Ascending aorta (tissue), 2 donors: ENCODE measurements around the gene DENND5A. TPM values are rescaled to one million over a fixed set of nuclear protein-coding genes. Genes with fewer than 3 reads are reported as not detected.
A peak's percentile ranks its signal among the peaks of the same experiment; 100 is the strongest.
"Not testable (repeated sequence)": the region's sequence is repeated elsewhere in the genome, so short reads cannot be mapped to it uniquely, and the experiment has no call there.

Source experiments
- DNase-seq, 2 donors: peaks; one replicate each; pipeline ENCODE4 v3.0.0-alpha.2; 2019; ENCODE audit warnings: low spot score in 2 of 2
- H3K27ac ChIP-seq, 2 donors: fragments of 200-600 bp; sonication (generic); one replicate each; pipeline ENCODE4 v1.5.1; 2016 to 2017; ENCODE audit warnings: mild to moderate bottlenecking in 1 of 2
- H3K27me3 ChIP-seq: fragments of 200-600 bp; sonication (generic); one replicate; pipeline ENCODE4 v1.5.1; 2017
- H3K36me3 ChIP-seq, 2 donors: fragments of 200-600 bp; sonication (generic); one replicate each; pipeline ENCODE4 v1.5.1; 2016
- H3K4me1 ChIP-seq, 2 donors: fragments of 200-600 bp; sonication (generic); one replicate each; pipeline ENCODE4 v1.5.1; 2016 to 2017; ENCODE audit warnings: mild to moderate bottlenecking in 1 of 2
- H3K4me3 ChIP-seq, 2 donors: fragments of 200-600 bp; sonication (generic); one replicate each; pipeline ENCODE4 v1.5.1; 2016 to 2017; ENCODE audit warnings: mild to moderate bottlenecking in 1 of 2
- H3K9me3 ChIP-seq, 2 donors: fragments of 200-600 bp; sonication (generic); one replicate each; pipeline ENCODE4 v1.5.1; 2016
- CTCF ChIP-seq, 3 experiments: fragments of 200-600 bp in 2 of 3; fragments of 450-650 bp in 1 of 3; sonication (generic) in 2 of 3; IDR thresholded peaks; one replicate each; pipeline ENCODE4 v1.5.1; 2016 to 2019; ENCODE audit warnings: antibody characterized with exemption in 3 of 3, mild to moderate bottlenecking in 1 of 3, moderate library complexity in 1 of 3
- intact Hi-C: fragments of 100-400 bp; cut with DNase I; formaldehyde crosslinking; loops from one replicate; pipeline ENCODE4 v1.15.1; 2023
- total RNA-seq: library from RNA; depleted of rRNA; stranded (reverse); fragments of >200 nt; gene quantifications from one replicate; pipeline ENCODE4 v1.1.0, GENCODE V29; 2016

DENND5A gene
- total RNA-seq, 1 donor from 2014 or later = 111 TPM

- H3K4me3 ChIP-seq = no peak overlapping the region
- H3K27ac ChIP-seq = no peak overlapping the region
- H3K36me3 ChIP-seq = peaks cover 28 to 51% of the 10 kb centered on the region in 2 donors
- TF ChIP-seq CTCF (IDR thresholded peaks at IDR 0.05) = no peak
- no peaks in the 10 kb centered on the region for H3K9me3 ChIP-seq
- no peak for DNase-seq
- H3K4me1 ChIP-seq = no peaks in the 10 kb centered on the region
- no peaks in the 10 kb centered on the region for H3K27me3 ChIP-seq
- intact Hi-C loops = no loop called here
Observed at GRCh38 chr11:9170450-9170849, 94.7 kb downstream of the DENND5A start.

GRCh38 chr11:9169595-9170295, 95.4 kb downstream of the DENND5A start:
- intact Hi-C loops = loop anchor here (5.0 kb wide), 2 partner anchors 338 to 578 kb away; no protein-coding TSS in a partner anchor
- H3K9me3 ChIP-seq = no peaks in the 10 kb centered on the region
- no peaks in the 10 kb centered on the region for H3K27me3 ChIP-seq
- no peak overlapping the region for H3K27ac ChIP-seq
- no peaks in the 10 kb centered on the region for H3K4me1 ChIP-seq
- no peak for TF ChIP-seq CTCF (IDR thresholded peaks at IDR 0.05)
- no peak for DNase-seq
- H3K36me3 ChIP-seq = peaks cover 35 to 58% of the 10 kb centered on the region in 2 donors
- H3K4me3 ChIP-seq = no peak overlapping the region

DNA sequence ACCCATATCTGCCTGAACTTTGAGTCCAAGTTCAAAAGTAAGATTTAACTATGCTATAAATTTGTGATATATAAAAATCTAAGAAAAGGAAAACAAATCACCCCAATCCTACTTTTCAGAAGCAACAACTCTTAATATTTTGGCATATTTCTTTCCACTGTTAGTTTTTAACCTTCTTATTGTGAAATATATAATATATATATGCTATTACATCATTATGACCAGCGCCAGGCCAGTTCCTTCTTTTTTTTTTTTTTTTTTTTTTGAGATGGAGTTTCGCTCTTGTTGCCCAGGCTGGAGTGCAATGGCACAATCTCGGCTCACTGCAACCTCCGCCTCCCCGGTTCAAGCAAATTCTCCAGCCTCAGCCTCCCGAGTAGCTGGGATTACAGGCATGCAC, 103.2 kb downstream of the DENND5A start:
- intact Hi-C loops, DNase-seq, H3K27me3 ChIP-seq, H3K4me1 ChIP-seq, H3K9me3 ChIP-seq, H3K27ac ChIP-seq, H3K4me3 ChIP-seq: not testable (repeated sequence)
- H3K36me3 ChIP-seq = peaks cover 23 to 51% of the 10 kb centered on the region in 2 donors

DNA sequence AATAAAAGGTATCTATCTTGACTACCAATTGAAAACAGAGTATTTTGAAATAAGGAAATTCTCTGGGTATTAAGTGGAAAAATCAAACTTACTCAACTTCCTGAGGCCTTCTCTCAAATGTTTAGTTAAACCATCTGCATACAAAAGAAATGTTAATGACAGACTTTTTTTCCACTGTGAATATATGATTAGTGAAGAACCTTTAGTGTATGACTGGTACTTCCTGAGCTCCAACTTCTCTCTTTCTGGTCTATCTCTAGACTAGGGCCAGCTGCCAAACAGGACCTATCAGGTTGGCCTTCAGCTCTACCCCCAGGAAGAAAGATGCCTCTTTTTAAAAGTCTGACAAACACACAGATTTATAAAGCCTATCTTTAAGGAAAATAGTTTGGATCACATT, 105.0 kb downstream of the DENND5A start:
- peaks cover 26 to 38% of the 10 kb centered on the region in 2 donors for H3K36me3 ChIP-seq
- TF ChIP-seq CTCF (IDR thresholded peaks at IDR 0.05) = no peak
- no peak for DNase-seq
- intact Hi-C loops = no loop called here
- no peaks in the 10 kb centered on the region for H3K27me3 ChIP-seq
- no peaks in the 10 kb centered on the region for H3K9me3 ChIP-seq
- no peak overlapping the region for H3K4me3 ChIP-seq
- no peaks in the 10 kb centered on the region for H3K4me1 ChIP-seq
- peak overlapping the region in 1 of 2 donors; percentile 18 for H3K27ac ChIP-seq

DNA sequence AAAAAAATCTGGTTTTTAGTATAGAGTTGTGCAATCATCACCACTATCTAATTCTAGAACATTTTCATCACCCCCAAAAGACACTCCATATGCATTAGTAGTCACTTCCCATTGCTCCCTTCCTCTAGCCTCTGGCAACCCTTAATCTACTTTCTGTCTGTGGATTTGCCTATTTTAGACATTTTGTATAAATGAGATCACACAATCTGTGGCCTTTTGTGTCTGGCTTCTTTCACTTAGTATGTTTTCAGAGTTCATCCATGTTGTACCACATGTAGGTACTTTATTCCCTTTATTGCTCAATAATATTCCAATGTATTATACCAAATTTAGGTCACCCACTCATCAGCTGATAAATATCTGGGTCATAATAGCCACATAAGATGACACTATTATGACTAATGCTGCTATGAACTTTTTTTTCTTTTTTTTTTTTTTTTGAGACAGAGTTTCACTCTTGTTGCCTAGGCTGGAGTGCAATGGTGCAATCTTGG, 106.2 kb downstream of the DENND5A start:
- Histone ChIP-seq H3K4me1 (no peaks in the 10 kb centered on the region), H3K27ac (no peak overlapping the region), H3K4me3 (no peak overlapping the region), H3K36me3 (peaks cover 20 to 35% of the 10 kb centered on the region in 2 donors), H3K27me3 (no peaks in the 10 kb centered on the region), H3K9me3 (no peaks in the 10 kb centered on the region)
- intact Hi-C loops = no loop called here
- DNase-seq = no peak
- no peak for TF ChIP-seq CTCF (IDR thresholded peaks at IDR 0.05)

GRCh38 chr11:9155930-9156329, 109.2 kb downstream of the DENND5A start:
- Histone ChIP-seq H3K27me3 (no peaks in the 10 kb centered on the region), H3K27ac (no peak overlapping the region), H3K4me3 (no peak overlapping the region), H3K36me3 (peaks cover 23 to 43% of the 10 kb centered on the region in 2 donors), H3K9me3 (no peaks in the 10 kb centered on the region), H3K4me1 (no peaks in the 10 kb centered on the region)
- intact Hi-C loops = no loop called here
- DNase-seq = no peak
- no peak for TF ChIP-seq CTCF (IDR thresholded peaks at IDR 0.05)
